ENCODE measurements around the gene XIRP1. TPM values are rescaled to one million over a fixed set of nuclear protein-coding genes. Genes with fewer than 3 reads are reported as not detected.

The XIRP1 gene
- total and polyA plus RNA-seq, 2 experiments from 2014 or later, result not detected

- peak; percentile 89 for TF ChIP-seq ZNF462 (CRISPR knock-in tag; IDR thresholded peaks at IDR 0.05)
- TF ChIP-seq CTCF (conservative IDR thresholded peaks at IDR 0.05; ENCODE audit: low read depth in 2 of 2), result 0 out of 4 replicates have a peak, but pooled peaks of 1 of the 2 experiments have one; percentile 12
- no peak for TF ChIP-seq NANOG (IDR thresholded peaks at IDR 0.05; ENCODE audit: borderline replicate concordance)
- no peak for TF ChIP-seq STAT1 (IDR thresholded peaks at IDR 0.05; ENCODE audit: unreplicated experiment)
- TF ChIP-seq EZH2phosphoT487 (IDR thresholded peaks at IDR 0.05; ENCODE audit: unreplicated experiment), result no peak
- no peak for TF ChIP-seq ZNF114 (CRISPR knock-in tag; IDR thresholded peaks at IDR 0.05)
- no peak for TF ChIP-seq ETS1 (IDR thresholded peaks at IDR 0.05)
- TF ChIP-seq, protein P1, sequence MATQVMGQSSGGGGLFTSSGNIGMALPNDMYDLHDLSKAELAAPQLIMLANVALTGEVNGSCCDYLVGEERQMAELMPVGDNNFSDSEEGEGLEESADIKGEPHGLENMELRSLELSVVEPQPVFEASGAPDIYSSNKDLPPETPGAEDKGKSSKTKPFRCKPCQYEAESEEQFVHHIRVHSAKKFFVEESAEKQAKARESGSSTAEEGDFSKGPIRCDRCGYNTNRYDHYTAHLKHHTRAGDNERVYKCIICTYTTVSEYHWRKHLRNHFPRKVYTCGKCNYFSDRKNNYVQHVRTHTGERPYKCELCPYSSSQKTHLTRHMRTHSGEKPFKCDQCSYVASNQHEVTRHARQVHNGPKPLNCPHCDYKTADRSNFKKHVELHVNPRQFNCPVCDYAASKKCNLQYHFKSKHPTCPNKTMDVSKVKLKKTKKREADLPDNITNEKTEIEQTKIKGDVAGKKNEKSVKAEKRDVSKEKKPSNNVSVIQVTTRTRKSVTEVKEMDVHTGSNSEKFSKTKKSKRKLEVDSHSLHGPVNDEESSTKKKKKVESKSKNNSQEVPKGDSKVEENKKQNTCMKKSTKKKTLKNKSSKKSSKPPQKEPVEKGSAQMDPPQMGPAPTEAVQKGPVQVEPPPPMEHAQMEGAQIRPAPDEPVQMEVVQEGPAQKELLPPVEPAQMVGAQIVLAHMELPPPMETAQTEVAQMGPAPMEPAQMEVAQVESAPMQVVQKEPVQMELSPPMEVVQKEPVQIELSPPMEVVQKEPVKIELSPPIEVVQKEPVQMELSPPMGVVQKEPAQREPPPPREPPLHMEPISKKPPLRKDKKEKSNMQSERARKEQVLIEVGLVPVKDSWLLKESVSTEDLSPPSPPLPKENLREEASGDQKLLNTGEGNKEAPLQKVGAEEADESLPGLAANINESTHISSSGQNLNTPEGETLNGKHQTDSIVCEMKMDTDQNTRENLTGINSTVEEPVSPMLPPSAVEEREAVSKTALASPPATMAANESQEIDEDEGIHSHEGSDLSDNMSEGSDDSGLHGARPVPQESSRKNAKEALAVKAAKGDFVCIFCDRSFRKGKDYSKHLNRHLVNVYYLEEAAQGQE (IDR thresholded peaks at IDR 0.05; ENCODE audit: unreplicated experiment), result no peak
Observed at GRCh38 chr3:39154280-39155021, 37.9 kb downstream of the XIRP1 start (continued).

Measured in GM23338 (cell line).